Panc1 (cell line): ENCODE measurements around the gene AHI1. TPM values are rescaled to one million over a fixed set of nuclear protein-coding genes. Genes with fewer than 3 reads are reported as not detected.

Experiments
- ATAC-seq: fragments of 200-7000 bp; cut with Tn5 transposase; 2 replicates; pipeline ENCODE4 v1.9.1; 2020; ENCODE audit warnings: mild to moderate bottlenecking, moderate library complexity
- BruUV-seq: library from RNA; stranded (reverse); fragments of 400-500 nt; replicated peaks from 2 replicates; lab custom pipeline; 2021; lab: Mats Ljungman, UMichigan
- CTCF ChIA-PET: fragments of 300-600 bp; sonication (Branson Sonifier 250); formaldehyde crosslinking; loops from one replicate; lab custom pipeline; 2022; ENCODE audit warnings: antibody characterized with exemption; lab: Charles Lee
- POLR2A ChIA-PET: fragments of 300-600 bp; sonication (Branson Sonifier 250); formaldehyde crosslinking; loops from one replicate; lab custom pipeline; 2022; ENCODE audit warnings: antibody characterized with exemption; lab: Charles Lee
- DNase-seq: peaks from one replicate; pipeline ENCODE4 v3.0.0-alpha.2; 2010; ENCODE audit warnings: low read depth, low spot score
- H3K27ac ChIP-seq: 2 replicates; pipeline ENCODE4 v1.5.1; 2011; ENCODE audit warnings: mild to moderate bottlenecking, low read length, inconsistent platforms
- H3K27me3 ChIP-seq: fragments of 200-500 bp; sonication (Bioruptor generic); 2 replicates; pipeline ENCODE4 v1.6.0; 2014; ENCODE audit warnings: low read length, inconsistent platforms; ENCODE audit not compliant: control insufficient read depth, insufficient read depth
- H3K36me3 ChIP-seq: fragments of 200-500 bp; sonication (Bioruptor generic); 2 replicates; pipeline ENCODE4 v1.5.1; 2014; ENCODE audit warnings: inconsistent platforms, mild to moderate bottlenecking, low read length, moderate library complexity; ENCODE audit not compliant: control insufficient read depth, insufficient read depth
- H3K4me1 ChIP-seq: 2 replicates; pipeline ENCODE4 v1.5.1; 2011; ENCODE audit warnings: inconsistent platforms, mild to moderate bottlenecking, low read length, moderate library complexity; ENCODE audit not compliant: control insufficient read depth, insufficient read depth
- H3K4me3 ChIP-seq, 2 experiments: 2 replicates each; pipeline ENCODE4 v1.5.1; 2011 to 2012; ENCODE audit warnings: low read depth in 2 of 2, low read length in 2 of 2, mild to moderate bottlenecking in 2 of 2, inconsistent platforms in 1 of 2, moderate library complexity in 1 of 2
- H3K9me3 ChIP-seq: fragments of 200-500 bp; sonication (Bioruptor generic); 2 replicates; pipeline ENCODE4 v1.5.1; 2014; ENCODE audit warnings: low read depth, mild to moderate bottlenecking, inconsistent platforms, low read length, moderate library complexity; ENCODE audit not compliant: control insufficient read depth, insufficient read depth
- CTCF ChIP-seq: fragments of 450-650 bp; IDR thresholded peaks from 2 replicates; pipeline ENCODE4 v1.5.1; 2017; ENCODE audit warnings: mild to moderate bottlenecking
- POLR2AphosphoS5 ChIP-seq: IDR thresholded peaks from 2 replicates; pipeline ENCODE4 v1.6.1; 2012; ENCODE audit warnings: mild to moderate bottlenecking, low read depth, low read length, moderate library complexity
- SIN3A ChIP-seq: IDR thresholded peaks from 2 replicates; pipeline ENCODE4 v1.6.1; 2012; ENCODE audit warnings: low read depth, mild to moderate bottlenecking, low read length, moderate library complexity, borderline replicate concordance; ENCODE audit not compliant: insufficient read depth
- TCF7L2 ChIP-seq: IDR thresholded peaks from 2 replicates; pipeline ENCODE4 v1.6.1; 2011; ENCODE audit warnings: mild to moderate bottlenecking, low read depth, low read length, inconsistent platforms
- in situ Hi-C: cut with HindIII; loops from 2 replicates; pipeline ENCODE4 v1.10.0; 2016; ENCODE audit warnings: low sequenced_read_pairs, low pct_unique_long_range_greater_than_20kb
- intact Hi-C: fragments of 100-400 bp; cut with micrococcal nuclease; formaldehyde crosslinking; loops from one replicate; pipeline ENCODE4 v1.10.0; 2022; ENCODE audit not compliant: unreplicated experiment
- total RNA-seq: library from RNA; stranded (reverse); gene quantifications from one replicate; pipeline ENCODE4 v1.2.1, GENCODE V29; 2021; ENCODE audit not compliant: unreplicated experiment
- TF ChIP-seq, protein P1 (sequence below), 2 experiments: IDR thresholded peaks; 2 replicates each; pipeline ENCODE4 v1.6.1; 2011 to 2012; ENCODE audit warnings: low read depth in 2 of 2, control low read depth in 1 of 2, low read length in 1 of 2, mild to moderate bottlenecking in 1 of 2, moderate library complexity in 1 of 2; ENCODE audit not compliant: insufficient read depth in 1 of 2

AHI1 gene
- total RNA-seq, 1 experiment from 2014 or later: 22.3 TPM

DNA sequence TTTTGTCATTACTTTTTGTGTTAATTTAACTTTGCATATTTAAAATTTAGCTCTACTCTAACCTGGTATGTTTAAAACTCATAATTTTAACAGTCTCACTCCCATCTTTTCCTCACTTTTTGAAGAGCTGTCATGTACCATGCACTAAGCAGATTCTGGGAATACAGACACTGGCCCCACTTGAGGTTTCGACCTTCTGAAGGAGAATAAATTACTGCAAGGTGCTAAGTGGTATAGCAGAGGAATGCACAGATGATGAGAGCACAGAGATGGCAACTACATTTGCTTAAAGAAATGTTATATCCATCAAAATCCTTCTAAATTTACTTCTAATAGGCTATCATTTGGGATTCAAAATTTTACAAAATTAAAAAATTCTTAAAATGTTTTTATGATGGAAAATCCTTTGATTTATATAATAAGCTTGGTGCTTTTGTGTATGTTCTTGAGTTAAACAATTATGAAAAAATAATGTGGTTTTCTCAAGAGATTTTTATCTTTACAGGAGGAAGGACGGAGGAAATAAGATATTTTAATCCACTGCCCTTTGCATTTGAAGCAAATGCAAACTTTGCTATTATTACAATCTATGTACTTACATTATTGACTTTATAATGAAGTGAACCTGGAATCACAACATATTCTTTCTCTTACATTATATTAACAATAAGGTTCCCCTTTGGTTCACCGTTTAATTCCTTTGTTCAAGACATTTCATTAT is 79.3 kb downstream of the AHI1 start:
- no peaks in the 10 kb centered on the region; the same call in 1 of the 2 replicates for H3K36me3 ChIP-seq
- in situ Hi-C loops (no loop called here), intact Hi-C loops (no loop called here)
- no peaks in the 10 kb centered on the region for H3K9me3 ChIP-seq
- ATAC-seq (no peak), DNase-seq (no peak)
- H3K4me3 ChIP-seq: no peak overlapping the region
- BruUV-seq: no TSS peak
- ChIA-PET POLR2A (no interaction called here), CTCF (interaction anchor here (0.5 to 1.0 kb wide), 2 partner anchors 136 to 812 kb away, joined by 3 to 7 read pairs; no protein-coding TSS in a partner anchor)
- TF ChIP-seq, protein P1, sequence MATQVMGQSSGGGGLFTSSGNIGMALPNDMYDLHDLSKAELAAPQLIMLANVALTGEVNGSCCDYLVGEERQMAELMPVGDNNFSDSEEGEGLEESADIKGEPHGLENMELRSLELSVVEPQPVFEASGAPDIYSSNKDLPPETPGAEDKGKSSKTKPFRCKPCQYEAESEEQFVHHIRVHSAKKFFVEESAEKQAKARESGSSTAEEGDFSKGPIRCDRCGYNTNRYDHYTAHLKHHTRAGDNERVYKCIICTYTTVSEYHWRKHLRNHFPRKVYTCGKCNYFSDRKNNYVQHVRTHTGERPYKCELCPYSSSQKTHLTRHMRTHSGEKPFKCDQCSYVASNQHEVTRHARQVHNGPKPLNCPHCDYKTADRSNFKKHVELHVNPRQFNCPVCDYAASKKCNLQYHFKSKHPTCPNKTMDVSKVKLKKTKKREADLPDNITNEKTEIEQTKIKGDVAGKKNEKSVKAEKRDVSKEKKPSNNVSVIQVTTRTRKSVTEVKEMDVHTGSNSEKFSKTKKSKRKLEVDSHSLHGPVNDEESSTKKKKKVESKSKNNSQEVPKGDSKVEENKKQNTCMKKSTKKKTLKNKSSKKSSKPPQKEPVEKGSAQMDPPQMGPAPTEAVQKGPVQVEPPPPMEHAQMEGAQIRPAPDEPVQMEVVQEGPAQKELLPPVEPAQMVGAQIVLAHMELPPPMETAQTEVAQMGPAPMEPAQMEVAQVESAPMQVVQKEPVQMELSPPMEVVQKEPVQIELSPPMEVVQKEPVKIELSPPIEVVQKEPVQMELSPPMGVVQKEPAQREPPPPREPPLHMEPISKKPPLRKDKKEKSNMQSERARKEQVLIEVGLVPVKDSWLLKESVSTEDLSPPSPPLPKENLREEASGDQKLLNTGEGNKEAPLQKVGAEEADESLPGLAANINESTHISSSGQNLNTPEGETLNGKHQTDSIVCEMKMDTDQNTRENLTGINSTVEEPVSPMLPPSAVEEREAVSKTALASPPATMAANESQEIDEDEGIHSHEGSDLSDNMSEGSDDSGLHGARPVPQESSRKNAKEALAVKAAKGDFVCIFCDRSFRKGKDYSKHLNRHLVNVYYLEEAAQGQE (IDR thresholded peaks at IDR 0.05; ENCODE audit: insufficient read depth in 1 of 2, low read depth in 2 of 2, low read length in 1 of 2): no peak
- TF ChIP-seq TCF7L2: no peak
- TF ChIP-seq SIN3A: no peak
- TF ChIP-seq POLR2AphosphoS5: no peak
- H3K27ac ChIP-seq: no peak overlapping the region
- no peaks in the 10 kb centered on the region for H3K27me3 ChIP-seq
- H3K4me1 ChIP-seq: no peaks in the 10 kb centered on the region

DNA sequence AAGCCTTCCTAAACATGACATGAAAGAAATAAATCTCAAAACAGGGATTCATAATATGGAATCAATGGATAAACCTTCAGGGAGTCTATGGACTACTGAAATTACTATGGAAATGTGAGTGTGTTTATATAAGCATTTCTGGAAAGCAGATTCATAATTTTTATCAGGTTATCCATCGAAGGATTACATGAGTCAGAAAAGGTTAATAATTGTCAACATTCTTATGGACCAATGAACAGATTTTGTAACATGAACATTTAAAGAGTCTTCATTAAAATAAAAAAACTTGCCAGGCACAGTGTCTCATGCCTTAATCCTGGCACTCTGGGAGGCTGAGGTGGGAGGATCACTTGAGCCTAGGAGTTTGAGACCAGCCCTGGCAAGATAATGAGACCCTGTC is 84.8 kb downstream of the AHI1 start:
- Histone ChIP-seq H3K27ac (no peak overlapping the region), H3K9me3 (no peaks in the 10 kb centered on the region), H3K4me3 (no peak overlapping the region), H3K4me1 (no peaks in the 10 kb centered on the region), H3K27me3 (no peaks in the 10 kb centered on the region), H3K36me3 (no peaks in the 10 kb centered on the region; the same call in 1 of the 2 replicates)
- no peak for TF ChIP-seq TCF7L2
- TF ChIP-seq SIN3A: no peak
- TF ChIP-seq, protein P1 (IDR thresholded peaks at IDR 0.05; ENCODE audit: insufficient read depth in 1 of 2, low read depth in 2 of 2, low read length in 1 of 2): no peak
- no peak for TF ChIP-seq CTCF
- no peak for TF ChIP-seq POLR2AphosphoS5
- POLR2A ChIA-PET: no interaction called here
- intact Hi-C loops: no loop called here
- in situ Hi-C loops: no loop called here
- no peak for DNase-seq
- no TSS peak for BruUV-seq
- ATAC-seq: no peak
- CTCF ChIA-PET: no interaction called here
